ENCODE measurements around the gene TAS2R40.

DNA sequence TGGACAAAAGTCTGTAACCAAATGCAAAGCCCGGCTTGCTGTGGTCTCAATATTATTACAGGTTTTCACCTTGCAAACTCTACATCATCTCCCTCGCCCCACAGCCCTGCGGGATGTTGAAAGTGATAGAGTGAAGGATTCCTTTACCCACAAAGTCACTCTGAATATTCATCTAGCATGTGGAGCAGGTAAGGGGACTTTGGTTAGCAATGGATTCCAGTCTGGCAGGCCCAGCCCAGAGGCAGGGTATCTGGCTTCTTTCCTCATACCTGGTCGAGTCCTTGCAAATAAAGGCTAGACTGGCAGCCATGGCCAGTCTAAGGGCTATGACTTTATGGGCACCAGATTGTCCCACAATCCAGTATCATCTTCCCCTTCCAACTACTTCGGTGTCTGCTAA, 3.2 kb downstream of the TAS2R40 start:
- TF ChIP-seq, protein P1, sequence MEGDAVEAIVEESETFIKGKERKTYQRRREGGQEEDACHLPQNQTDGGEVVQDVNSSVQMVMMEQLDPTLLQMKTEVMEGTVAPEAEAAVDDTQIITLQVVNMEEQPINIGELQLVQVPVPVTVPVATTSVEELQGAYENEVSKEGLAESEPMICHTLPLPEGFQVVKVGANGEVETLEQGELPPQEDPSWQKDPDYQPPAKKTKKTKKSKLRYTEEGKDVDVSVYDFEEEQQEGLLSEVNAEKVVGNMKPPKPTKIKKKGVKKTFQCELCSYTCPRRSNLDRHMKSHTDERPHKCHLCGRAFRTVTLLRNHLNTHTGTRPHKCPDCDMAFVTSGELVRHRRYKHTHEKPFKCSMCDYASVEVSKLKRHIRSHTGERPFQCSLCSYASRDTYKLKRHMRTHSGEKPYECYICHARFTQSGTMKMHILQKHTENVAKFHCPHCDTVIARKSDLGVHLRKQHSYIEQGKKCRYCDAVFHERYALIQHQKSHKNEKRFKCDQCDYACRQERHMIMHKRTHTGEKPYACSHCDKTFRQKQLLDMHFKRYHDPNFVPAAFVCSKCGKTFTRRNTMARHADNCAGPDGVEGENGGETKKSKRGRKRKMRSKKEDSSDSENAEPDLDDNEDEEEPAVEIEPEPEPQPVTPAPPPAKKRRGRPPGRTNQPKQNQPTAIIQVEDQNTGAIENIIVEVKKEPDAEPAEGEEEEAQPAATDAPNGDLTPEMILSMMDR (IDR thresholded peaks at IDR 0.05 in 2 of 3, conservative IDR thresholded peaks at IDR 0.05 in 1 of 3; ENCODE audit: borderline replicate concordance in 1 of 3, insufficient read depth in 1 of 3, low read depth in 2 of 3, low read length in 2 of 3) = no peak
- TF ChIP-seq RAD21 (IDR thresholded peaks at IDR 0.05; ENCODE audit: low read depth) = no peak

Measured in HCT116 (cell line).